CD4-positive, alpha-beta T cell treated with Interleukin-4 for 4 hours (primary cell): ENCODE measurements around the gene TARP.
"Not testable (repeated sequence)": the region's sequence is repeated elsewhere in the genome, so short reads cannot be mapped to it uniquely, and the experiment has no call there.

Experiments used
- DNase-seq: peaks from one replicate; pipeline ENCODE4 v3.0.0-alpha.2; 2020

TARP gene

DNA sequence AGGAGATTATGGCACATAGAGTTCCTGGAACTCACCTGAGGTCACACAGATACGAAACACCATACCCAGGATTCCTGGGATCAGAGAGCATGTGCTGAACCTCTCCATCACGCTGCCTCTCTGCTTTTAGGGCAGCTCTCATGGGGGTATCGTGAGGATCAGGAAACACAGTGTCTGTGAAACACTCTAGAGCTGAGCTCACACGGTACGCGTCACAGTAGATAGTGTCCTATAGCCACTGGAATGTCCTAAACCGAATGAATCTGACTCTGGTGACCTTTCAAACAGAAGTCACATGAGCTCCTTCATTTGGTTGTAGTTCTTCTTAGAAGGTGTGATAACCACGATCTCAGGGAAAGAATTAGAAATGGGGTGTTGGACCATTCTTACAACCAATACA is 14.3 kb downstream of the TARP start:
- DNase-seq, result not testable (repeated sequence)

DNA sequence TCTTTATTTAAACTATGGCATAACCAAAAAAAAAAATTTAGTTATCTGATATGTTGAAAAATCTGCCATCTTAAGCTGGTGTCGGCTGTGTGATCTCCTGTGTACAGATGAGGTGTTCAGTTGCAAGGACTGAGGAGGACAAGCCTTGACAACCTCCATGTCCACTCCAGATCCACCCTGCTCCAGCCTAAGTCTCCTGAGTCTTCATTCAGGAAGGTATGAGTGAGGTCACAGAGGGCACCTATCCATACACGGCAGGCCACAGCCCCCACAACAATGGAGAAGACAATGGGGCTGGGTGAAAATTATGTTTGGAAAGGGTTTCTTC is 16.1 kb downstream of the TARP start:
- no peak for DNase-seq

DNA sequence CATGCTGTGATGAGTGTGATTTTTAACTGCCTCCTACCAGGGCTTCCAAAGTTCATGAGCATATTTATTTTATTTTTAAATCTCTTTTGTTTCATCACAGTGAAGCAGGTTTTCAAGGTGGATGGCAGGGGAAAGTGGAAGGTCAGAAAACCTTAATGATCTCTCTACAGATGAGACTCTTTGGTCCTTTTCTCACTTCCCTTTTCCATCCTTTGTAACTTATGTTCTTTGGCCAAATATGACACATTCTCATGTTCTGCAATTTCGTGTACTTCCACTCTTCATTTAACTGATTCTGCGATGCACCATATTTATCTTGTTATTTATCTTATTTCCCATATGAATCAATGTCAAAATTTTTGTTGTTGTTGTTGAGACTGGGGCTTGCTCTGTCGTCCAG is 23.6 kb downstream of the TARP start:
- DNase-seq, result not testable (repeated sequence)

DNA sequence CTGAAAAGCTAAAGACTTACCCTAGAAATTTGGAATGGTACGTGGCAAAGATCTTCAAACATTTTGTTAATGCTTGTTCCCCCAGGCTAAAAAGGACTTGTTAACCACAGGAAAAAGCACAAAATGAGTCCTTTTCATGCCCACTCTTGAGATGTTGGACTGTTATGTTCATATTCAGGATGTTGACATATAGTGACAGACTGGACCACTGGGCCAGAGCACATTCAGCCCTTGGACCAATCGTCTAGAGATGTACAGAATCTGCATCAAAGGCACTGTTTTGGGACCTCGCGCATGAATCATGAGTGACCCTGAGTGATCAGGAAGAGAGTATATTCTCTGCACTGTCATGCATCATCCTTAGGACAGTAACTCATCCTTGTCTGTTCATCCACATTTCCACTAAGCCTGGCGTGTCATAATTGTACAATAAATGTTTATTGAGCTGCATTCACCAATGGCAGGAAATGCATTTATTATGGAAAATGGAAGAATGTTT is 25.3 kb downstream of the TARP start:
- no peak for DNase-seq

DNA sequence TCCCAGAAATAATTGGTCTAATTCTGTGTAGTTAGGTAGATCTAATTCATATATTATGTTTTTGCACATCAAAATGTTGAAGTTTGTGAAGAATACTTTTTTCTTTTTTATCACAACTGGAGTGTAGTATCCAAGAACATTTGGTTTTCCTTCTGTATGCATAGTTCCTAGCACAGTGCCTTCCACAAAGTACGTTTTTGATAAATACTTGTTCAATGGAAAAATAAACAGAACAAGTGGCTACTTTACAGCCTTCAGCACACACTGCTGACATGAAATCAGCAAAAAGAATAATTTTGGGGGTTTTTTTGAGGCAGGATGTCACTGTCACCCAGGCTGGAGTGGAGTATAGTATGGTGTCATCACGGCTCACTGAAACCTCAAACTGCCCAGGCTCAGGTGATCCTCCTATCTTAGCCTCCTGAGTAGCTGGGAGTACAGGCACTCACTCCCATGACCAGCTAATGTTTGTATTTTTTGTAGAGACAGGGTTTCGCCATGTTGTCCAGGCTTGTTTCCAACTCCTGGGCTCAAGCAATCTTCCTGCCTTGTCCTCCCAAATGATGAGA is 27.9 kb downstream of the TARP start:
- DNase-seq, result no peak

DNA sequence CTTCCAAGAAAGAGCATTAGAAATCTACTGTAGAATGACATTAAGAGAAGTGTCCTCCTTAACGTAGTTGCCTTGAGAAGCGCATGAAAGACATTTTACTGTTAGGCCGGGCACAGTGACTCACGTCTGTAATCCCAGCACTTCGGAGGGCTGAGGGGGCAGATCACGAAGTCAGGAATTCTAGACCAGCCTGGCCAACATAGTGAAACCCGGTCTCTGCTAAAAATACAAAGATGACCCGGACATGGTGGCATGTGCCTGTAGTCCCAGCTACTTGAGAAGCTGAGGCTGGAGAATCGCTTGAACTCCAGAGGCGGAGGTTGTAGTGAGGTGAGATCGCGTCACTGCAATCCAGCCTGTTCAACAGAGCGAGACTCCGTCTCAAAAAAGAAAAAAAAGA is 28.9 kb downstream of the TARP start:
- DNase-seq, result no peak

DNA sequence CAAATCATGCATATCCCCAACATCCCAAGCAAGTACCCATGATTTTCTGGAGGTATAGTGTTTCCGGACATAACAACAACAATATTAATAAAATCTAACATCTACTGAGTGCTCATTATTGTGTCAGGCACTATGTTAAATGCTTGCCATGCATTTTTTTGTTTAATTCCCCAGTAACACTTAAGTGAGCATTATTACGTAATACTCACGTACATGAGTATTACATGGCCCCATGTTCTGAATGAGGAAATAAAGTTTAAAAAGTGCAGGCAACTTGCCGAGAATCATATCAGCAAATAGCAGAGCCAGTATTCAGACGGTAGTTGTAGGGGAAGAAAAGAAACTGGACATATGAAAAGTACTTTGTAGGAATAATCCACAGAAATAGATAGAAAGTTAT is 30.1 kb downstream of the TARP start:
- not testable (repeated sequence) for DNase-seq

DNA sequence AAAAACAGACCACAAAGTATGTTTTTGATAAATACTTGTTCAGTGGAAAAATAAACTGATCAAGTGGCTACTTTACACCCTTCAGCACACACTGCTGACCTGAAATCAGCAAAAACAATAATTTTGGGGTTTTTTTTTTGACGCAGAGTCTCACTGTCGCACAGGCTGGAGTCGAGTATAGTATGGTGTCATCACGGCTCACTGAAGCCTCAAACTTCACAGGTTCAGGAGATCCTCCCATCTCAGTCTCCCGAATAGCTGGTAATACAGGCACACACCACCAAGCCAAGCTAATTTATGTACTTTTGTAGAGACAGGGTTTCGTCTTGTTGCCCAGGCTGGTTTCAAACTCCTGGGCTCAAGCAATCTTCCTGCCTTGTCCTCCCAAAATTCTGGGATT is 30.6 kb downstream of the TARP start:
- no peak for DNase-seq

DNA sequence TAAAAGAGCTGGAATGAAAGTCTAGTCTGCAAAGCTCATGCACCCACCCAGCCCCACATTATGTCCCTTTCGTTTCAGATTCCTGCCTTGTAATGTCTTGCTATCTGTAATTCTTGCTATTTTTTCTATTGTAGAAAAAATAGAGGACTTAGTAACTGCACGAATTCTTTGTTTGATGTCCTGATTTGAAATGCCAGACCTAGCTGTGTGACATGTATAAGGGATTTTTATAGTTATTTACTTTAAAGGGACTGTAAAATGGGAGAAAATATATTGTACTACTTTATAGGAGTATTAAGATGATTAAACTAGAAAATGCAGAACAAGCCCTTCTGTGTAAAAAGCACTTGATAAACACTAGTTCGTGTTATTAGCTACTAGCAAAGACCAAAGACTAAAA is 32.4 kb downstream of the TARP start:
- DNase-seq, result no peak

DNA sequence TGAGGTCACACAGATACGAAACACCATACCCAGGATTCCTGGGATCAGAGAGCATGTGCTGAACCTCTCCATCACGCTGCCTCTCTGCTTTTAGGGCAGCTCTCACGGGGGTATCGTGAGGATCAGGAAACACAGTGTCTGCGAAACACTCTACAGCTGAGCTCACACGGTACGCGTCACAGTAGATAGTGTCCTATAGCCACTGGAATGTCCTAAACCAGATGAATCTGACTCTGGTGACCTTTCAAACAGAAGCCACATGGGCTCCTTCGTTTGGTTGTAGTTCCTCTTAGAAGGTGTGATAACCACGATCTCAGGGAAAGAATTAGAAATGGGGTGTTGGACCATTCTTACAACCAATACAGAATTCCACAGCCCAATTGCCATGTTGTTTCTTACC is 34.3 kb downstream of the TARP start:
- not testable (repeated sequence) for DNase-seq

DNA sequence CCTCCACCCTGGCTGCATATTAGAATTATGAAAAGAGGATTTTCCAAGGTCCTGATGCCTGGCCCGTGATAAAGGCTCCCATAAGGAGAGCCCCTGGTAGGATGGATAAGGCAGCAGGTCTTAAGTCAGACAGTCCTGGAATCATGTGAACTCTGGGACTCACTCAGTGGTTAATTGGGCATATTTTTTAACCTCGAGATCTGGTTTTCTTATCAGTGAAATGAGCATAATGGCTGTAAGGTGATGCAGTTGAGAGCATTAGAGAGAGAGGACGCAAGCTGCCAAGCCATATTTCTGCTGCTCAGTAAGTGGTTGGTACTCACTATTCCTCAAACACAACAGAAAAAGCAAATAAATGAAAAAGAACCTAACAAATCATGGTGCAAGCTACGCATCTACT is 37.8 kb downstream of the TARP start:
- DNase-seq, result no peak

DNA sequence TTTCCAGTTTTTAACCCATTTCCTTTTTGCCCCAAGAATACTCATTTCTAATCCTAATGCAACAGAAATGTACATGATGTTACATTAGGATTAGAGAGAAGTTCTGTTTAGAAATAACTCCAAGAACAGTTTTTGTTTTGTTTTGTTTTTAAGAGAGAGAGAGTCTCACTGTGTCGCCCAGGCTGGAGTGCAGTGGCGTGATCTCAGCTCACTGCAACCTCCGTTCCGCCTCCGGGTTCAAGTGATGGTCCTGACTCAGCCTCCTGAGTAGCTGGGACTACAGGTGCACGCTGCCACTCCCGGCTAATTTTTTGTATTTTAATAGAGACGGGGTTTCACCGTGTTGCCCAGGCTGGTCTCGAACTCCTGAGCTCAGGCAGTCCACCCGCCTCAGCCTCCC is 38.7 kb downstream of the TARP start:
- DNase-seq, result not testable (repeated sequence)

DNA sequence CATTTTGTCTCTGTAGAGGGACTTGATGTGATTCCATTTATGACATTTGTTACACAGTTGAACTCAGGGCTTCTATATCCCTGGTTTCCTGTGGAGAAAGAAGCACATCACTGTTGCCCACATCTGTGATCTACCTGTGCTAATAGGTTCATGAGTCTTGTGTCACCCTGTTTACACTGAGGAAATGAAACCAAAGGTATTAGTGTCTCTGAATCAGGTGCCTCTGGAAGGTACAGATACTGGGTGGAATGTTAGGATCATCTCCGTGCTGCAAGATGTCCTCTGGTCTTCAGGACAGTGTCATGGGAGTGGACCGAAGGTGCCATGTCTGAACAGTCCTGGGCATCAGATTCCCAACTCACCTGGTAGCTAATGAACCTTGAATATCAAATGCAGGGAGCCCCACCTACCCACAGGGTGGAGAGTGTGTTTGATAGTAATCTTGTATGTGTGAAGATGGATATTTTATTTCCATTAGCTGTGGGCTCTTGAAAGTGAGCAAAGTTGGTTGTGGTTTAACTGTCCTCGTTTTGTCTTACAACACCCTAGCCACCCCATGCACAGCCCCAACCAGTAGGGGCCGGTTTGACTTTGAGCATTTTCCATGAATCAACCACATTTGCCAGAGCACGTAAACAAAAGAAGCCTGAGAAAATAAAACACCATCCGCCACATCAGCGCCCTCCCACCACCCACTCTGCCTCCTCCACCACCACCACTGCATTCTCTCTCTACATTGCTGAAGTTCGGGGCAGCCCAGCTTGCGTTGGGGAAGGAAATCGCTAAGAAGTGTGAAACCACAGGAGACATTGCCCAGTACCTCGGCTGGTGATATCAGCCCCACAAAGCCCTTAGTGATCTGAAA is 40.7 kb downstream of the TARP start:
- peak; percentile 90 for DNase-seq

DNA sequence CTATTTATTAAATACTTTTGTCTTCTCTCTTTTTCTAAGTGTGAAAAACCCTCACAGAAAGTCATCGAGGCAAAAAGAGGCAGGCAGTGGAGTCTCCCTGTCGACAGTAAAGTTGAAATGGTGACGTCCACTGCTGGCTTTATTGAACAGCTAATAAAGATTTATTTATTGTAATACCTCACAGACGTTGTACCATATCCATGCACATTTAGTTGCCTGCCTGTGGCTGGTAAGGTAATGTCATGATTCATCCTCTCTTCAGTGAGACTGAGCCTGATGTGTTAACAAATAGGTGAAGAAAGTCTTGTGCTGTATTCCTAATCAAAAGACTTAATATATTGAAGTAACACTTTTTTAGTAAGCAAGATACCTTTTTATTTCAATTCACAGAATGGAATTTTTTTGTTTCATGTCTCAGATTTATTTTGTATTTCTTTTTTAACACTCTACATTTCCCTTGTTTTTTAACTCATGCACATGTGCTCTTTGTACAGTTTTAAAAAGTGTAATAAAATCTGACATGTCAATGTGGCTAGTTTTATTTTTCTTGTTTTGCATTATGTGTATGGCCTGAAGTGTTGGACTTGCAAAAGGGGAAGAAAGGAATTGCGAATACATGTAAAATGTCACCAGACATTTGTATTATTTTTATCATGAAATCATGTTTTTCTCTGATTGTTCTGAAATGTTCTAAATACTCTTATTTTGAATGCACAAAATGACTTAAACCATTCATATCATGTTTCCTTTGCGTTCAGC is 43.4 kb downstream of the TARP start:
- DNase-seq, result no peak

DNA sequence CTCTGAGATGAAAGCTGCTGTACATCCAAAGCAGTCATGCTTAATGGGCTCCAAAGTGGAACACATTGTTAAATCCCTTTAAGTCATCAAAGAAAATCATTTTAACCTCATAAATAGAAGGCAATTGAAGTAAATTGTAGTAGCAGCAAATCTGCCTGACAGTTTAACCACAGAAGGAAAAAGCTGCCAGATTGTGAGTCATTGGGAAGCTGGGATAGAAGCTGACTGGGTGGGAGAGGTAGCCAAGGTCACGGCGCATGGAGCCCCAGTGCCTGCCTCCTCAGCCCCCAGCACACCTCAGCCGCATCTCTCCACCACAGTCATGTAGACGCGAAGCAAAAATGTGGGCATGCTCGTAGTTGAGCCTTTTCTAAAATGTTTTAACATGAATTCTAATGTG is 44.0 kb downstream of the TARP start:
- no peak for DNase-seq

DNA sequence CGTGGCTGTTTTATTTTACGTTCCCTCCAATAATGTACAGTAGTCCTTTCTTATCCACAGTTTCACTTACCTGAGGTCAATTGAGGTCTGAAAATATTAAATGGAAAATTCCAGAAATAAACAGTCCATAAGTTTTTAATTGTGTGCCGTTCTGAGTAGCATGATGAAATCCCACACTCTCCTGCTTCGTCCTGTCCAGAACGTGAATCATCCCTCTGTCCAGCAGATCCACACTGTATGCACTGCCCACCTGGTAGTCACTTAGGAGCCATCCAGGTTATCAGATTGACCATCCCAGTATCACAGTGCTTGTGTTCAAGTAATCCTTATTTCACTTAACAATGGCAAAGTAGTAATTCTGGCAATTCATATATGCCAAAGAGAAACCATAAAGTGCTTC is 49.0 kb downstream of the TARP start:
- no peak for DNase-seq

DNA sequence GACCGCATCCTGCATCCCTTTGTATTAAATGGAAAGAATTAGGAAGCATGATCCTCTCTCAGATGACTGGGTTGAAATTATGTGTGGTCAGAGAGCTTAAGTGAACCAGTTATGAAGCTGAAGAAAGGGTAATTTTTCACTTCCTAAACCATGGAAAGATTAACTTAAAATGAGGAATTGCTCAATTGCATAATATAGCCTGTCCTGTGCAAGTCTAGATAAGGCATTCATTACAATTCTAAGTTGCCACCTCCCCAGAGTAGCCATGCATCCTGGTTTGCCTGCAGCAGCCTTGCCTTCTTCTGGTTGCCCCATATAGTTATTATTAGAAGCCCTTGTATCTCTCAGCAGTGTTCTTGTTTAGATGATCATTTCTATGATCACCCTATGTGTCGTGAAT is 50.1 kb downstream of the TARP start:
- no peak for DNase-seq

DNA sequence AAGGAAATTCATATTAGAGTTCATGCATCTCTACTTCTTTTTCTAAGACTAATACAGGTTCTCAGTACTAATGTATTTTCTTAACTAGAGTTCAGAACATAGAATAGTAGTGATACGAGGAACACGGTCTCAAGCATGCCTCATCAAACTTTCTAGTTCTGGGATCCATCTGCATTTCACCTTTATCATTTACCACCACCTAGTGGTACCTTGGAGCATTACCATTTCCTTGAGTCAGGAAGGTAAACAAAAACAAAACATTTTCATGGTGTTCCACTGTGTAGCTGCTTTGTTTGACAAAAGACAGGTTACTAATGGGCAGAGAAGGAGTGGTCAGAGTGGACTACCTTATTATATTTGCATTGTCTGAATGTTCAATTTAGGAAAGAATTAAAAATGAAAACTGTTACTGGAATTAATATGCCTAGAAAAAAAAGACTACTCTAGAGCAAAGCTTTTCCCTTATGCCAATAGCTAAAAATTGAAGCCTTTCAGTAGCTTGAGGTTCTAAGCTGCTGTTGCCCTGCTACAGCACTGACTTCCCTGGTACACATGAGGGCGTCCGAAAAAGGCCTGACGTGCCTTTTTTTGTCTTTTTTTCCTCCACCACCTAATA is 50.8 kb downstream of the TARP start:
- peak; percentile 82 for DNase-seq

DNA sequence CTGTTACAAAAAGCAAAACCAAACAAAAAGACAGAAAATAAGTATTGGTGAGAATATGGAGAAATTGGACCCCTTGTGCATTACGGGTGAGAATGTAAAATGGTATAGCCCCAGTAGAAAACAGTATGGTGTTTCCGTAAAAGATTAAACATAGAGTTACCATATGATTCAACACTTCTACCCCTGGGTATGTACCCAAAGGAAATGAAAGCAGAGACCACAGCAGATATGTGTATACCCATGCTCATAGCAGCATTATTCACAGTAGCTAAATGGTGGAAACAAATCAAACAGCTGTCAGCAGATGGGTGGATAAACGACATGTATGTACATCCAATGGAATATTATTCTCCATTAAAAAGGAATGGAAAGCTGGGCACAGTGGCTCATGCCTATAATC is 53.0 kb downstream of the TARP start:
- peak; percentile 65 for DNase-seq

DNA sequence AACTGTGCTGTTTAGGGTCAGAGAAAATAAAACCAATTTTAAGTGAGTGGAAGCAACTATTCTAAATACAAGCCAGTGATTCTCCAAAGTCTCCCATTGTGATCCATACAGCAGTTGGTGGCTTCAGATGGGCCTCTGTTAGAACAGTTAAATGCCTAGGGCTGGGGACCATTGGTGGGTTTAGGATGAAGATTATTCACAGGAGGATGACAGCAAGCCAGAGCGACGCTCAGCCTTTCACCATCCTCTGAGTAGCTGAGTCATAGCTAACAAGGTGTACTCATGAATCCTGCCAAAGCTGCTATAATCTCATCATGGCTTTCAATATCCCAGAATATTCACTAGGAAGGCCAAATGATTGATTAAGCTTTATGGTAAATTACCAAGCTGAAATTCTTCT is 55.8 kb downstream of the TARP start:
- DNase-seq, result no peak

DNA sequence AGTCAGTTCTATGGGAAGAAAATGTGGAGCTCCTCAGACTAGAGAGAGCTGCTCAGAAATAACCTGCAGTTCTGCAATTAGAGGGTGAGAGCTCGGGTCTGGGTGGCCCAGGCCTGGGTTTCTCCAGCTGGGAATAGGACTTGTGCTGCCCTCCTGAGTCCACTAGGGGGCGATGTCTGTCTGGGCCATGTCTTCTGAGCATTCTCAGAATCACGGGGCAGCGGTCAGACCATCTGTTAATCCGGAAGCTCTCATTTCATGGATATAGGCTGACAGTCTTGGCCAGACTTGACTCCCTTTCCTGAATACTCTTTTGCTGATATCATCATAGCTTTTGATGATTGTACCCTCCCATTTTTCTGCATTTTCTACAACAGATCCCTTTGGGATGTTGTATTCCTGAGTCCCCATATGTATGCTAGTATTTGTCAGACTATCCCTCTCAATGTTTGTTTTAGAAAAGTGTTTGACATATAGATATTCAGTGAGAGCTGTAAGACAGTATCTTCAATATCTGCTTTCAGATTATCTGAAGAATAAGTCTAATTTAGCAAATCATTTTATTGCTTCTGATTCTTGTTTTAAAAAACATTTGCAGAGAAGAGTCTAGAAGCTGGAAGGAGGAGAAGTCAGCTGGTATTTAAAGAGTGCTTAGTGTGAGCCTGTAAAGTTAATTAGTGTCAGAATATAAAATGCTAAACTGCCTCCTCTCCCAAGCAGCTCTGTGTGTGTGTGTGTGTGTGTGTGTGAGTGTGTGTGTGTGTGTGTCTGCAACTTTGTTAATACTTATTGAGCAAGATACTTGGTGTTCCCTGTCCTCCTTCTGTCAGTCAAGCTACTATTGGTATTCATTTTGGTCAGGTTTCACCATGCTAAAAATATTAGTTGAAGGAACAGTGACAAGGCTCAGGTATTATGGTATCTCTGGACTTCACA is 57.4 kb downstream of the TARP start:
- DNase-seq, result peak; percentile 78

DNA sequence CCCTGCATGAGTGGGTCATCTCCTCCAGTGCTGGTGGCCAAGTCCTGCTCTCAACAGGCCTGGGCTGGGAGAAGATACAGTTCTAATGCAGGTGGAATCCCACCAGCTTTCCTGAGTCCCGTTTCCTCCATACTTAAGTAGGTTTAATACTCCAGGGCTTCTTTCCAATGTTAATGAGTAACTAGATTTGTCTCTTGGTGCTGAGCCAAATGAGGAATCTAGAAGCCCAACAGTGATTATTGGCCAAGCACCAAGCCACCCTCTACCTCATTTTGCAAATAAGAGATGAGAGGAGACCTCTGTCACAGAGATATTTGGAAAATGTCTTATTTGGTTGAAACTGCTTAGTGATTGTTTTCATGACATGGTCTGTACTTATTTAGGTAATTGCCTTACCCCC is 58.3 kb downstream of the TARP start:
- no peak for DNase-seq
